NCI-H187 (cell line): ENCODE data around the gene CAPS.

Experiments
- DNase-seq, 2 experiments: peaks; one replicate each; lab custom pipeline; 2025; lab: John Stamatoyannopoulos, UW

Gene CAPS

GRCh38 chr19:5934774-5935472, 20.9 kb downstream of the CAPS start:
- DNase-seq = no peak

GRCh38 chr19:5935473-5936291, 21.6 kb downstream of the CAPS start:
- DNase-seq = no peak

GRCh38 chr19:5936292-5936592, 22.2 kb downstream of the CAPS start:
- no peak for DNase-seq

- DNase-seq = no peak
Observed at GRCh38 chr19:5937550-5937949, 23.5 kb downstream of the CAPS start.

- no peak for DNase-seq
Observed at GRCh38 chr19:5940260-5941208, 26.5 kb downstream of the CAPS start.

GRCh38 chr19:5941673-5942072, 27.6 kb downstream of the CAPS start:
- DNase-seq = no peak

- no peak for DNase-seq
Observed at GRCh38 chr19:5943045-5943444, 29.0 kb downstream of the CAPS start.

GRCh38 chr19:5943623-5944022, 29.6 kb downstream of the CAPS start:
- no peak for DNase-seq

GRCh38 chr19:5947435-5947834, 33.4 kb downstream of the CAPS start:
- no peak for DNase-seq

GRCh38 chr19:5948752-5949564, 34.9 kb downstream of the CAPS start:
- DNase-seq = no peak

GRCh38 chr19:5949792-5950305, 35.8 kb downstream of the CAPS start:
- DNase-seq = peak in 1 of 2 experiments; percentile 31

GRCh38 chr19:5950741-5951140, 36.7 kb downstream of the CAPS start:
- DNase-seq = no peak

GRCh38 chr19:5951338-5951861, 37.3 kb downstream of the CAPS start:
- no peak for DNase-seq

- DNase-seq = no peak
Observed at GRCh38 chr19:5952193-5953029, 38.4 kb downstream of the CAPS start.

GRCh38 chr19:5953030-5953589, 39.1 kb downstream of the CAPS start:
- no peak for DNase-seq

- no peak for DNase-seq
Observed at GRCh38 chr19:5953680-5954213, 39.7 kb downstream of the CAPS start.

- DNase-seq = no peak
Observed at GRCh38 chr19:5954293-5954692, 40.2 kb downstream of the CAPS start.

- DNase-seq = no peak
Observed at GRCh38 chr19:5955636-5955935, 41.5 kb downstream of the CAPS start.

GRCh38 chr19:5956323-5956722, 42.3 kb downstream of the CAPS start:
- DNase-seq = no peak

- no peak for DNase-seq
Observed at GRCh38 chr19:5956728-5957127, 42.7 kb downstream of the CAPS start.
